A673 (cell line): ENCODE results near the gene CRP. TPM values are rescaled to one million over a fixed set of nuclear protein-coding genes. Genes with fewer than 3 reads are reported as not detected.

Experiments used
- BruUV-seq: library from RNA; stranded (reverse); fragments of 400-500 nt; replicated peaks from 2 replicates; lab custom pipeline; 2021; lab: Mats Ljungman, UMichigan
- CTCF ChIA-PET: fragments of 300-600 bp; sonication (Branson Sonifier 250); formaldehyde crosslinking; loops from one replicate; lab custom pipeline; 2022; ENCODE audit warnings: antibody characterized with exemption; lab: Charles Lee
- POLR2A ChIA-PET: fragments of 300-600 bp; sonication (Branson Sonifier 250); formaldehyde crosslinking; loops from one replicate; lab custom pipeline; 2022; ENCODE audit warnings: antibody characterized with exemption; ENCODE audit not compliant: low non-redundant PET; lab: Charles Lee
- DNase-seq: peaks from one replicate; pipeline ENCODE4 v3.0.0-alpha.2; 2015; ENCODE audit warnings: low spot score
- H3K27ac ChIP-seq: fragments of 200-600 bp; sonication (generic); 2 replicates; pipeline ENCODE4 v1.5.1; 2016; ENCODE audit warnings: mixed run types, low read depth, mild to moderate bottlenecking, mixed read lengths, antibody characterized with exemption, low read length; ENCODE audit not compliant: poor library complexity, severe bottlenecking
- H3K27me3 ChIP-seq: fragments of 200-600 bp; sonication (generic); replicated peaks from 2 replicates; pipeline ENCODE4 v1.6.1; 2017; ENCODE audit warnings: mixed run types, low read depth, mild to moderate bottlenecking, mixed read lengths, antibody characterized with exemption, low read length; ENCODE audit not compliant: insufficient read depth, poor library complexity
- H3K36me3 ChIP-seq: fragments of 200-600 bp; sonication (generic); 2 replicates; pipeline ENCODE4 v1.6.1; 2016; ENCODE audit warnings: mixed run types, mild to moderate bottlenecking, mixed read lengths, antibody characterized with exemption, low read length; ENCODE audit not compliant: insufficient read depth, poor library complexity, severe bottlenecking
- H3K4me1 ChIP-seq: fragments of 200-600 bp; sonication (generic); 2 replicates; pipeline ENCODE4 v1.6.1; 2017; ENCODE audit warnings: mixed run types, mild to moderate bottlenecking, mixed read lengths, antibody characterized with exemption, low read length; ENCODE audit not compliant: insufficient read depth, poor library complexity, severe bottlenecking
- H3K4me3 ChIP-seq: fragments of 200-600 bp; sonication (generic); 2 replicates; pipeline ENCODE4 v1.5.1; 2016; ENCODE audit warnings: low read depth, mixed run types, mild to moderate bottlenecking, mixed read lengths, low read length; ENCODE audit not compliant: poor library complexity, severe bottlenecking
- H3K9me3 ChIP-seq: fragments of 200-600 bp; sonication (generic); 2 replicates; pipeline ENCODE4 v1.6.1; 2016; ENCODE audit warnings: mixed run types, low read depth, mild to moderate bottlenecking, mixed read lengths, antibody characterized with exemption, low read length; ENCODE audit not compliant: poor library complexity, severe bottlenecking
- EZH2 ChIP-seq: fragments of 200-600 bp; sonication (generic); IDR thresholded peaks from 2 replicates; pipeline ENCODE4 v1.6.1; 2017; ENCODE audit warnings: borderline replicate concordance, low read depth, mild to moderate bottlenecking, mixed read lengths, antibody characterized with exemption, low read length; ENCODE audit not compliant: poor library complexity, severe bottlenecking
- intact Hi-C: fragments of 100-400 bp; cut with micrococcal nuclease; formaldehyde crosslinking; loops from one replicate; pipeline ENCODE4 v1.10.0; 2022; ENCODE audit not compliant: unreplicated experiment
- total RNA-seq: library from RNA; stranded (reverse); gene quantifications from 2 replicates; pipeline ENCODE4 v1.2.3, GENCODE V29; 2021
- TF ChIP-seq, protein P1 (sequence below): fragments of 300-800, 200-600 bp; sonication (generic); conservative IDR thresholded peaks from 2 replicates; pipeline ENCODE4 v1.5.1; 2017; ENCODE audit warnings: low read depth, mild to moderate bottlenecking, antibody characterized with exemption, low read length, moderate library complexity, mixed read lengths

Gene CRP
- total RNA-seq, 1 experiment from 2014 or later = not detected

- POLR2A ChIA-PET = no interaction called here
- Histone ChIP-seq H3K4me3 (no peak overlapping the region), H3K4me1 (no peaks in the 10 kb centered on the region), H3K27me3 (peaks cover 12% of the 10 kb centered on the region), H3K9me3 (no peaks in the 10 kb centered on the region), H3K27ac (no peak overlapping the region), H3K36me3 (no peaks in the 10 kb centered on the region)
- CTCF ChIA-PET = no interaction called here
- no peak for DNase-seq
- no peak for TF ChIP-seq EZH2
- TF ChIP-seq, protein P1, sequence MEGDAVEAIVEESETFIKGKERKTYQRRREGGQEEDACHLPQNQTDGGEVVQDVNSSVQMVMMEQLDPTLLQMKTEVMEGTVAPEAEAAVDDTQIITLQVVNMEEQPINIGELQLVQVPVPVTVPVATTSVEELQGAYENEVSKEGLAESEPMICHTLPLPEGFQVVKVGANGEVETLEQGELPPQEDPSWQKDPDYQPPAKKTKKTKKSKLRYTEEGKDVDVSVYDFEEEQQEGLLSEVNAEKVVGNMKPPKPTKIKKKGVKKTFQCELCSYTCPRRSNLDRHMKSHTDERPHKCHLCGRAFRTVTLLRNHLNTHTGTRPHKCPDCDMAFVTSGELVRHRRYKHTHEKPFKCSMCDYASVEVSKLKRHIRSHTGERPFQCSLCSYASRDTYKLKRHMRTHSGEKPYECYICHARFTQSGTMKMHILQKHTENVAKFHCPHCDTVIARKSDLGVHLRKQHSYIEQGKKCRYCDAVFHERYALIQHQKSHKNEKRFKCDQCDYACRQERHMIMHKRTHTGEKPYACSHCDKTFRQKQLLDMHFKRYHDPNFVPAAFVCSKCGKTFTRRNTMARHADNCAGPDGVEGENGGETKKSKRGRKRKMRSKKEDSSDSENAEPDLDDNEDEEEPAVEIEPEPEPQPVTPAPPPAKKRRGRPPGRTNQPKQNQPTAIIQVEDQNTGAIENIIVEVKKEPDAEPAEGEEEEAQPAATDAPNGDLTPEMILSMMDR = no peak
- intact Hi-C loops = no loop called here
- no TSS peak for BruUV-seq
Measured at GRCh38 chr1:159748370-159748769, 34.0 kb upstream of the CRP start.

- no peaks in the 10 kb centered on the region for H3K27me3 ChIP-seq
- intact Hi-C loops = no loop called here
- POLR2A ChIA-PET = no interaction called here
- H3K4me3 ChIP-seq = no peak overlapping the region
- DNase-seq = no peak
- CTCF ChIA-PET = no interaction called here
- no peaks in the 10 kb centered on the region for H3K9me3 ChIP-seq
- H3K36me3 ChIP-seq = no peaks in the 10 kb centered on the region
- BruUV-seq = no TSS peak
- no peak overlapping the region for H3K27ac ChIP-seq
- H3K4me1 ChIP-seq = no peaks in the 10 kb centered on the region
- TF ChIP-seq EZH2 = no peak
Measured at GRCh38 chr1:159746666-159747065, 32.3 kb upstream of the CRP start.

GRCh38 chr1:159743651-159744410 is 29.4 kb upstream of the CRP start:
- no TSS peak for BruUV-seq

More at GRCh38 chr1:159743651-159744410, 29.4 kb upstream of the CRP start:
- no peak overlapping the region for H3K27ac ChIP-seq
- POLR2A ChIA-PET = no interaction called here
- CTCF ChIA-PET = no interaction called here
- H3K36me3 ChIP-seq = no peaks in the 10 kb centered on the region
- no peaks in the 10 kb centered on the region for H3K4me1 ChIP-seq
- TF ChIP-seq, protein P1 = no peak
- no peak for TF ChIP-seq EZH2
- no peaks in the 10 kb centered on the region for H3K9me3 ChIP-seq
- no peaks in the 10 kb centered on the region for H3K27me3 ChIP-seq
- DNase-seq = no peak
- intact Hi-C loops = no loop called here
- H3K4me3 ChIP-seq = no peak overlapping the region
